ENCODE results near the gene ENOX1.

The ENOX1 gene

DNA sequence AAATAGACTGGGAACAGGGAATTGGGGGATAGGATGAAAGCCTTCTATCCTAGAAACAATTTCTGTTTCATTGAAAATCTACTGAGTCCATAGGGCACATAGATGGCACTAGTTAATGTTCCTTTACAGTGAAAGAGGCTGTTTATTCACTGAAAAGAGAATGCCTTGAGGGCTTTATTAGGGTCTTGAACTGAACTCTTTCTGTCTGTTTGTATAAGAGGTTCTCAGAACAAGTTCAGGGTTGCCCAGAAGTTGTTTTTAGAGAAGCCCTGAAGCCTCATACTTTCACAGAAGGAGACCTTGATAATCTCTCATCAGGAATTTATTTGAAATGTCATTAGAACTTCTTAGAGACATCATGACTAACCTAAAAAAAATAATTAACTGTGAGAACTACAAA is 43.9 kb downstream of the ENOX1 start:
- TF ChIP-seq, protein P1, sequence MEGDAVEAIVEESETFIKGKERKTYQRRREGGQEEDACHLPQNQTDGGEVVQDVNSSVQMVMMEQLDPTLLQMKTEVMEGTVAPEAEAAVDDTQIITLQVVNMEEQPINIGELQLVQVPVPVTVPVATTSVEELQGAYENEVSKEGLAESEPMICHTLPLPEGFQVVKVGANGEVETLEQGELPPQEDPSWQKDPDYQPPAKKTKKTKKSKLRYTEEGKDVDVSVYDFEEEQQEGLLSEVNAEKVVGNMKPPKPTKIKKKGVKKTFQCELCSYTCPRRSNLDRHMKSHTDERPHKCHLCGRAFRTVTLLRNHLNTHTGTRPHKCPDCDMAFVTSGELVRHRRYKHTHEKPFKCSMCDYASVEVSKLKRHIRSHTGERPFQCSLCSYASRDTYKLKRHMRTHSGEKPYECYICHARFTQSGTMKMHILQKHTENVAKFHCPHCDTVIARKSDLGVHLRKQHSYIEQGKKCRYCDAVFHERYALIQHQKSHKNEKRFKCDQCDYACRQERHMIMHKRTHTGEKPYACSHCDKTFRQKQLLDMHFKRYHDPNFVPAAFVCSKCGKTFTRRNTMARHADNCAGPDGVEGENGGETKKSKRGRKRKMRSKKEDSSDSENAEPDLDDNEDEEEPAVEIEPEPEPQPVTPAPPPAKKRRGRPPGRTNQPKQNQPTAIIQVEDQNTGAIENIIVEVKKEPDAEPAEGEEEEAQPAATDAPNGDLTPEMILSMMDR (conservative IDR thresholded peaks at IDR 0.05; ENCODE audit: control insufficient read depth, insufficient read depth, low read depth, low read length) = no peak
- no peak for DNase-seq (ENCODE audit: low read depth)
- no peak overlapping the region for H3K4me3 ChIP-seq (ENCODE audit: control insufficient read depth, low read depth, low read length)

DNA sequence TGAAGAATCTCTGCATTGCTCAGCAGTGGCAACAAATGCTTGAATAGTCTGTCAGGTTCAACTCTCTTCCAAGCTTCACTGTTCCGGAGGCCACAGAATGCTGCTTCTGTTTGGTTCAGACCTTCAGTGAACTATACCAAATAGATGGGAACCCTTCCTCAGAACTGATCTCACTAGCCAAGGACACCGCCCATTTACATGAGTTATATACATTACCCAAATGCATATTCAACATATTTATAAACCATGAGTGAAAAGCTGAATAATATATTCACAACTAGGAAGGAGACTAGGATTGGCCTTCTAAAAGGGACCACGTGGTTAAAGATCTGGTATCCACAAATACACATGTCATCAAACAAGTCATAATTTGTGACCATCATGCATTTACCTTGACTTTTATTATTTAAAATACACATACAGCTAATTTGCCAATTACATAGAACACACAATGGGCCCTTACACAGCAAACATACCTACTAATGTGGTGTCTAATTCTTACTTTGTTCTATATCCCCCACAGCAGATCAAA is 49.3 kb downstream of the ENOX1 start:
- TF ChIP-seq, protein P1 (conservative IDR thresholded peaks at IDR 0.05; ENCODE audit: control insufficient read depth, insufficient read depth, low read depth, low read length) = no peak
- H3K4me3 ChIP-seq (ENCODE audit: control insufficient read depth, low read depth, low read length) = no peak overlapping the region
- DNase-seq (ENCODE audit: low read depth) = no peak

DNA sequence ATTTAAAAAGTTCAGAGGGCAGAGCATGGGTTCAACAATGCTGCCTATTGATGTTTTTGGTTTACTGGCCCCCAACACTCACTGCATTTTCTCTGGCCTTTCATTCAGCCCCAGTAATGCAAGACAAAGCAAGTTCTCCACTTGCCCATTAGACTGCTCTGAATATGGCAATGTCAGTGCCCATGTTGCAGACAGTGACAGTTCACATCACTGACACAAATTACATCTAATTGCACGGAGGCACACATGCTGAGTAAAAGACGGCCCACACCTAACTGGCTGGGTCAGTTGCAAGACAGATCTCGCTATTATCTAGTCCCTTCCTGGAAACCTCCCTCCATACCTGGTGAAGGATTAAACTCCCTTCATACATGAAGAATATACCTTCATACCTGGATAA is 54.0 kb downstream of the ENOX1 start:
- DNase-seq (ENCODE audit: low read depth) = no peak
- TF ChIP-seq, protein P1 (conservative IDR thresholded peaks at IDR 0.05; ENCODE audit: control insufficient read depth, insufficient read depth, low read depth, low read length) = no peak
- H3K4me3 ChIP-seq (ENCODE audit: control insufficient read depth, low read depth, low read length) = no peak overlapping the region

DNA sequence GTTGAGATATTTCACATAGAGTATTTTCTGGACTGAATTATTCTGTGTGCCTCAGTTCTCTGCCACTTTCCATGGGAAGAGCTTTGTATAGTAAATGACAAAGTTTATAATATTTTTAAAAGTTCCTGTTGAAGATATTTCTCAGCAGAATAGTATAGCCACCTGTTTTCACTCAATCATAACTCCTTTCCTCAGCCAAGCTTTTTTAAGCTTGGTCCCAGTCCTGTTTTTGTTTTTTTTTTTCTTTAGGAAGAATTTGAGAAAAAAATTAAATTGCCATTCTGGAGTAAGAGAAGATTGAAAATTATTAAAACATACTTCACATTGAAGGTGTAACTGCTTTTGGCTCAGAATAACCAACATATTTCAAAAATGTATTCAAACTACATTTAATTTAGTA is 55.5 kb downstream of the ENOX1 start:
- no peak for DNase-seq (ENCODE audit: low read depth)
- TF ChIP-seq, protein P1 (conservative IDR thresholded peaks at IDR 0.05; ENCODE audit: control insufficient read depth, insufficient read depth, low read depth, low read length) = no peak
- H3K4me3 ChIP-seq (ENCODE audit: control insufficient read depth, low read depth, low read length) = no peak overlapping the region

DNA sequence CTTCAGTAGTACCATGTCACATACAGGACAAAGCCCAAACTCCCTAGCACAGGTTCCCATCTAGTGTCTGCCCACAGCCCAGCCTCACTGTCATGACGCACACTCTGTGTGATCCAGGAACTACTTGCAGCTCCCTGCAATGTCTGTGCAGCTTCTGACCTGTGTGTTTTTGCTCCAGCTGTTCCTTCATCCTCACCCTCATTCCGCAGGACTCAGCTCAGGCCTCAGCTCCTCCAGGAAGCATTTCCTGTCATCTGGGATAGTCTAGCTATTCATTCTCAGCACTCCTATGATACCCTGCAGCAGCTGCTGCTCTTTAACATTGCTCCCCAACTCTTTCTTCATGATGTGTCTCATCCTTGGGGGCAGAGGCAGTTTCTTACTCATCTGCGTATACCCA is 56.1 kb downstream of the ENOX1 start:
- DNase-seq (ENCODE audit: low read depth) = peak; percentile 58
- H3K4me3 ChIP-seq (ENCODE audit: control insufficient read depth, low read depth, low read length) = no peak overlapping the region

DNA sequence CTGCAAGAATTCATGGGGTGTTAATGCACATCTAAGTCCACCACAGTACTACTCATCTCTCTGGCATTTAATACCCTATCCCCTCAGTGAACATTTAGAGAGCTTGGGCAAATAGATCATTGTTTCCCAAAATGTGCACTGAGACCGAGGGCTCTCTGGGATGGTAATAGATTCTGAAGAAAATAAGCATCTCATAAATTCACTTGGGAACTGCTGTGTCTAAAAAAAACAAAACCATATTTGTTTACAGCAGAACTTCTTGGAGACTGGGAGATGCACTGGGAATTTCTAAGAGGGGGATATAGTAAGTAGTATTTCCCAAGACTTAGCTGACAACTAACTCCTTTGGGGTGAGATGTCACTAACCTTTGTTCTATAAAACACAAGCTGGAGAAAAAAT is 58.4 kb downstream of the ENOX1 start:
- H3K4me3 ChIP-seq (ENCODE audit: control insufficient read depth, low read depth, low read length) = no peak overlapping the region
- TF ChIP-seq, protein P1 (conservative IDR thresholded peaks at IDR 0.05; ENCODE audit: control insufficient read depth, insufficient read depth, low read depth, low read length) = no peak
- DNase-seq (ENCODE audit: low read depth) = peak; percentile 2

More for the DNA sequence above, 56.1 kb downstream of the ENOX1 start:
- TF ChIP-seq, protein P1 (conservative IDR thresholded peaks at IDR 0.05; ENCODE audit: control insufficient read depth, insufficient read depth, low read depth, low read length) = no peak

DNA sequence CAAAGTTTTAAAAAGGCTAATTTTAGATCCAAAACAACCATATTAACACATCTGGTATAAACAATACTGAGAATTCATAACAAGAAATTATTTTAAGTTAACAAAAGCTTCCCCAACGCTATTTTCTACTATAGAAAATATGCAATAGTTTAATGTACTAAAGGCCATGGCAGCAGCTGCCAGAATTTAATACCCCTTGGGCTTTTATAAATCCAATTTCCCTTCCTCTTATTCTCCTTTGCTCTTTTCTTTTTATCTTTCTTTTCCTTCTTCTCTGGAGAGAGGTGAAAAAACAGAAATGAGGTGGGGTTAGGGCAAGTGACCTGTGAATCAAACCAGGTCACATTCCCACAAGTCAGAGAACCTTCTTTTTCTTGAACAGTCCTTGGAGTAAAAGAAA is 58.9 kb downstream of the ENOX1 start:
- TF ChIP-seq, protein P1 (conservative IDR thresholded peaks at IDR 0.05; ENCODE audit: control insufficient read depth, insufficient read depth, low read depth, low read length) = no peak
- DNase-seq (ENCODE audit: low read depth) = no peak

More for the DNA sequence above, 58.9 kb downstream of the ENOX1 start:
- H3K4me3 ChIP-seq (ENCODE audit: control insufficient read depth, low read depth, low read length) = no peak overlapping the region

Measured in fibroblast of mammary gland (primary cell).